ENCODE data around the gene GALNT3. TPM values are rescaled to one million over a fixed set of nuclear protein-coding genes. Genes with fewer than 3 reads are reported as not detected.
A peak's percentile ranks its signal among the peaks of the same experiment; 100 is the strongest.

The GALNT3 gene
- total and polyA plus RNA-seq, 11 donors = 0.08 to 1.2 (median 0.16) TPM; not detected in 4

- DNase-seq = peak in 1 of 5 donors; percentile 8
- intact Hi-C loops (cut with DNase I) = no loop called here
- TF ChIP-seq POLR2A (IDR thresholded peaks at IDR 0.05) (no peak), CTCF (IDR thresholded peaks at IDR 0.05) (no peak)
- H3K4me3 ChIP-seq = no peak overlapping the region
- peaks cover 0 to 8% (median 0%) of the 10 kb centered on the region in 12 donors for H3K4me1 ChIP-seq
- ATAC-seq = no peak
- H3K36me3 ChIP-seq = no peaks in the 10 kb centered on the region
- no peak overlapping the region for H3K27ac ChIP-seq
- no peaks in the 10 kb centered on the region for H3K9me3 ChIP-seq
- WGBS, 4 donors = 20 to 32% (median 30%) methylated on average over 2 of the region's 2 CpGs
- H3K27me3 ChIP-seq = no peaks in the 10 kb centered on the region
Observed at GRCh38 chr2:165825041-165825440, 31.0 kb upstream of the GALNT3 start.

GRCh38 chr2:165820296-165820695 is 26.2 kb upstream of the GALNT3 start:
- Histone ChIP-seq H3K9me3 (no peaks in the 10 kb centered on the region), H3K27ac (no peak overlapping the region), H3K4me3 (no peak overlapping the region), H3K4me1 (peaks cover 0 to 13% (median 0%) of the 10 kb centered on the region in 12 donors), H3K36me3 (no peaks in the 10 kb centered on the region), H3K27me3 (no peaks in the 10 kb centered on the region)
- no peak for TF ChIP-seq POLR2A (IDR thresholded peaks at IDR 0.05)
- WGBS, 4 donors = 21 to 47% (median 30%) methylated on average over 2 of the region's 2 CpGs
- intact Hi-C loops (cut with DNase I) = no loop called here
- ATAC-seq = peak in 1 of 4 donors; percentile 11
- no peak for DNase-seq

GRCh38 chr2:165818920-165819319 is 24.9 kb upstream of the GALNT3 start:
- DNase-seq (no peak), ATAC-seq (no peak)
- TF ChIP-seq CTCF (IDR thresholded peaks at IDR 0.05) (no peak), POLR2A (IDR thresholded peaks at IDR 0.05) (no peak)
- intact Hi-C loops (cut with DNase I) = no loop called here
- no peaks in the 10 kb centered on the region for H3K36me3 ChIP-seq
- no peak overlapping the region for H3K27ac ChIP-seq
- H3K4me3 ChIP-seq = no peak overlapping the region
- WGBS, 4 donors = 83 to 96% (median 91%) methylated on average over 1 of the region's 1 CpG
- H3K9me3 ChIP-seq = no peaks in the 10 kb centered on the region
- H3K4me1 ChIP-seq = peaks cover 0 to 13% (median 0%) of the 10 kb centered on the region in 12 donors
- no peaks in the 10 kb centered on the region for H3K27me3 ChIP-seq

- no peaks in the 10 kb centered on the region for H3K27me3 ChIP-seq
- TF ChIP-seq POLR2A (IDR thresholded peaks at IDR 0.05) (no peak), CTCF (IDR thresholded peaks at IDR 0.05) (no peak)
- H3K4me1 ChIP-seq = peaks cover 0 to 13% (median 0%) of the 10 kb centered on the region in 12 donors
- H3K4me3 ChIP-seq = no peak overlapping the region
- intact Hi-C loops (cut with DNase I) = no loop called here
- H3K9me3 ChIP-seq = no peaks in the 10 kb centered on the region
- H3K27ac ChIP-seq = no peak overlapping the region
- no peak for DNase-seq
- H3K36me3 ChIP-seq = no peaks in the 10 kb centered on the region
- ATAC-seq = no peak
- WGBS, 4 donors = 82 to 91% (median 88%) methylated on average over 2 of the region's 2 CpGs
Observed at GRCh38 chr2:165815299-165816141, 21.5 kb upstream of the GALNT3 start.
